VCaP (cell line): ENCODE measurements around the gene TIMM17B.

Source experiments
- H3K27ac ChIP-seq: fragments of 450-650 bp; 2 replicates; pipeline ENCODE4 v1.5.1; 2017
- TF ChIP-seq, protein P1 (sequence below): fragments of 450-650 bp; conservative IDR thresholded peaks from 2 replicates; pipeline ENCODE4 v1.5.1; 2017; ENCODE audit warnings: mild to moderate bottlenecking, moderate library complexity

TIMM17B gene

DNA sequence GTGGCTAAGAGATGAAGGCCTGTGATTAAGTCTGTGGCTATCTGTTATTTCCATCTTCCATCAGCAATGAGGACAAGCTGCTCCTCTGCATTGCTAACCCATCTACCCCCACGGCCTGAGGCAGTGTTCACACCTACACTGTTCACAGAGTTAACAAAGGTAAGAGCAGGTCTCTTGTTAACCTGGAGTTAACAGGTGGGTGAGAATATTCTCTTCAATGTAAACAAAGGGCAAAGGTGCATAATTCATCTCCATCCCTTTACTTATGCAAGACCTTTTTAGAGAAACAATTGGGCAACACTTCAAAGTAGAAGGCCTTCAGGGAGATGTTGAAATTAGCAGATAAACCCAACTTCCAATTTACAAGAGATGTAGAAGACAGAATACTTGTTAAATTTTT, 11.0 kb upstream of the TIMM17B start:
- TF ChIP-seq, protein P1, sequence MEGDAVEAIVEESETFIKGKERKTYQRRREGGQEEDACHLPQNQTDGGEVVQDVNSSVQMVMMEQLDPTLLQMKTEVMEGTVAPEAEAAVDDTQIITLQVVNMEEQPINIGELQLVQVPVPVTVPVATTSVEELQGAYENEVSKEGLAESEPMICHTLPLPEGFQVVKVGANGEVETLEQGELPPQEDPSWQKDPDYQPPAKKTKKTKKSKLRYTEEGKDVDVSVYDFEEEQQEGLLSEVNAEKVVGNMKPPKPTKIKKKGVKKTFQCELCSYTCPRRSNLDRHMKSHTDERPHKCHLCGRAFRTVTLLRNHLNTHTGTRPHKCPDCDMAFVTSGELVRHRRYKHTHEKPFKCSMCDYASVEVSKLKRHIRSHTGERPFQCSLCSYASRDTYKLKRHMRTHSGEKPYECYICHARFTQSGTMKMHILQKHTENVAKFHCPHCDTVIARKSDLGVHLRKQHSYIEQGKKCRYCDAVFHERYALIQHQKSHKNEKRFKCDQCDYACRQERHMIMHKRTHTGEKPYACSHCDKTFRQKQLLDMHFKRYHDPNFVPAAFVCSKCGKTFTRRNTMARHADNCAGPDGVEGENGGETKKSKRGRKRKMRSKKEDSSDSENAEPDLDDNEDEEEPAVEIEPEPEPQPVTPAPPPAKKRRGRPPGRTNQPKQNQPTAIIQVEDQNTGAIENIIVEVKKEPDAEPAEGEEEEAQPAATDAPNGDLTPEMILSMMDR: no peak
- H3K27ac ChIP-seq: no peak overlapping the region

DNA sequence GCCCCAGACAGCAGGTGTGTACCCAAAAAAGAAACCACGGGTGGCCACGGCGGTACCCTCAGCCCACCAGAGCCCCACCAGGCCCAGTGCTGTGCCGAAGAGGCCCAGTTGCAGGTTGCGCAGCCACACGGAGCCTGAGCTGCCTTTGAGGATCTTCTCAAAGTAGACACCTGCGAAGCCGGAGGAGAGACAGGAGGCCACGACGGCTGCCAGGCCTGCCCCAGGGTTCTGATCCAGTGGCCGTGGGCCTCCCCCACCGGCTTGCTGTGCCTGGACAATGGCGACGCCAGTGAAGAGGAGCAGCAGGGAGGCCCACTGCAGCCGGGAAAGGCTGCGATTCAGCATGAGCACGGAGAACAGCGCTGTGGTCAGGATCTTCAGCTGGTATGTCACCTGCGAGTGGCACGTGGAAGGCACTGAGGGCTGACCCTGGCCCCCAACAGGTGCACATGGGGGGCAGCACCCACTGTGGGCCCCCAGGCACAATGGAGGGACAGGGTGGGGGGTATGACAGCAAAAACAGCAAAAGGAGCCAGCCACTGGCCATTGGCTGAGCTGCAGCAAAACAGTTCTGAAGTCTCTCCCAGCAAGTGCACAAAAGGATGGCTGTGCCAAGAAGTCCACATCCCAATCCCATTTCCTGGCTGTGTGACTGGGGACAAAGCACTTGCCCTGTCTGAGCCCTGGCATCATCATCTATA, 7.7 kb upstream of the TIMM17B start:
- H3K27ac ChIP-seq: no peak overlapping the region
- TF ChIP-seq, protein P1: no peak

DNA sequence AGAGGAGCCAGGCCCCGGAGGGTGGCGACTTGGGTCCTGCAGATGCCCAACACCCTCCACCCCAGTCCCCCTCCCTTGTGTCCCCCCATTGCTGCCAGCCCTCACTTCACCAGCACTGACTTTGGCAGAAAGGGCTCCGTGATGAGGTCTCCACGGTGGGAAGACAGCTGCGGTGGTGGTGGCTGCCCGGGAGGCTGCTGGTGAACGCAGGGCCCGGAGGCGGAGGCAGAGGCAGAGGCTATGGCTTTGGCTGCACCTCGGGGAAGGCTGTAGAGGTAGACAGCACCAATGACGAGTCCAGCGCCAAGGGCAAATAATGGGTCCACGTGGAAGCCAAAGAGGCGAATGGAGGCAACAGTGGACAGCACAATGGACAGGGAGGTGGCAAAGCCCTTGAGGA, 7.1 kb upstream of the TIMM17B start:
- TF ChIP-seq, protein P1: no peak
- H3K27ac ChIP-seq: no peak overlapping the region

DNA sequence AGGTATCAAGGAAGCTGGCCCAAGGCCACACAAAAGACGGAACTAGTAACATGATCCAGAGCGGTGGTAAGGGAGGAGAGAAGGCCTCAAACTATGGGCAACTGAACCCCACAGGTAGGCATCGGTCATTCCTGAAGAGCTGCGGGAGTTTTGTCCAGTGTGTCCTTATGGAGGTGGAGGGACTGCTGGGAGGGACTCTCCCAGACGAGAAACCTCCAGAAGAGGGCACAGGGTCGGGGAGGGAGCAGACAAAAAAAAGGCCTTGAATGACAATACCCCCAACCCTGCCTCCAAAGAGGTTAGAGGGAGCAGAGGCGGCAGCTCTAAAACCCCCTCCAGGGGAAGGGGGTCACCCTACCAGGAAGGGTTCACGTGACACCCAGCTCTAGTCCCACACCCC, 6.6 kb upstream of the TIMM17B start:
- TF ChIP-seq, protein P1: no peak
- no peak overlapping the region for H3K27ac ChIP-seq

DNA sequence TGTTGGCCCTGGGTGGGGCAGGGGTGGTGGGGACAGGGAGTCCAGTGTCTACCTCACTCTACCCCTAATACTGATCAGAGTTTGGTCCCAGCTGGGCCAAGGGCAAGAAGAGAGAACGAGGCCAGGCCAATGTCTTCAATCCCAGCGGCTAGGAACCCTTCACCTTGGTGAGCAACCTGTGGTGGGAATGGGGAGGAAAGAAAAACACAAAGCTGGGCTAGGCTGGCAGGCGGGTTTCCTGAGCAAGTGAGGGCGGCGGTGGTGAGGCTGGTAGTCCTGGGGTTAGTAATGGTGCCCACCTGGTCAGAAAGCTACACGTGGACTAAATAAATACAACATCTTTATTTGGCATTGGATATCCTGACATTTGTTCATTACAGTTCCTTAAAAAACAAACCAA, 5.7 kb upstream of the TIMM17B start:
- TF ChIP-seq, protein P1: no peak
- no peak overlapping the region for H3K27ac ChIP-seq

DNA sequence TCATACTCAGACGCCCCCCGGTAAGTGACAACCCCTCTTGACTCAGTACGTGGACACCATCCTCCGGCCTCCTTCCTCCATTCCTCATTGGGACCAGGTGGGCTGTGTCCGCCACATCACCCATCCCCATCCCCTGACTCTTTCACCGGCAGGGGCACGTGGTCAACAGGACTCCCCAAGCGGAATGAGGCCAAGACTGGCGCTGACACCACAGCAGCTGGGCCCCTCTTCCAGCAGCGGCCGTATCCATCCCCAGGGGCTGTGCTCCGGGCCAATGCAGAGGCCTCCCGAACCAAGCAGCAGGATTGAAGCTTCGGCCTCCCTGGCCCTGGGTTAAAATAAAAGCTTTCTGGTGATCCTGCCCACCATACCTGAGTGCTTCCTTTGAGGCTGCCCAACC, 5.2 kb upstream of the TIMM17B start:
- no peak overlapping the region for H3K27ac ChIP-seq
- TF ChIP-seq, protein P1: no peak

DNA sequence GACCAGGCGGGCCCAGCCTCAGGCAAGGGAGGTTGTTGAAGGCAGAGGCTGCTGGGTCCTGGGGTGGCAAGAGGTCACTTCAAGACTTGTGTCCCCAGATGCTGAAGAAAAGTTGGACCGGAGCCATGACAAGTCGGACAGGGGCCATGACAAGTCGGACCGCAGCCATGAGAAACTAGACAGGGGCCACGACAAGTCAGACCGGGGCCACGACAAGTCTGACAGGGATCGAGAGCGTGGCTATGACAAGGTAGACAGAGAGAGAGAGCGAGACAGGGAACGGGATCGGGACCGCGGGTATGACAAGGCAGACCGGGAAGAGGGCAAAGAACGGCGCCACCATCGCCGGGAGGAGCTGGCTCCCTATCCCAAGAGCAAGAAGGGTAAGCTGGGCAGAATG, 4.6 kb upstream of the TIMM17B start:
- H3K27ac ChIP-seq: no peak overlapping the region
- TF ChIP-seq, protein P1: no peak
